Measurements from ENCODE around the gene HAGH. TPM values are rescaled to one million over a fixed set of nuclear protein-coding genes. Genes with fewer than 3 reads are reported as not detected.
A peak's percentile ranks its signal among the peaks of the same experiment; 100 is the strongest.

Gene HAGH
- total and polyA plus RNA-seq, 10 of the 15 experiments (the other 5 are each of a cell fraction or from before 2014, with no cell fraction given), result 2.0 to 50.1 (median 22.4) TPM

DNA sequence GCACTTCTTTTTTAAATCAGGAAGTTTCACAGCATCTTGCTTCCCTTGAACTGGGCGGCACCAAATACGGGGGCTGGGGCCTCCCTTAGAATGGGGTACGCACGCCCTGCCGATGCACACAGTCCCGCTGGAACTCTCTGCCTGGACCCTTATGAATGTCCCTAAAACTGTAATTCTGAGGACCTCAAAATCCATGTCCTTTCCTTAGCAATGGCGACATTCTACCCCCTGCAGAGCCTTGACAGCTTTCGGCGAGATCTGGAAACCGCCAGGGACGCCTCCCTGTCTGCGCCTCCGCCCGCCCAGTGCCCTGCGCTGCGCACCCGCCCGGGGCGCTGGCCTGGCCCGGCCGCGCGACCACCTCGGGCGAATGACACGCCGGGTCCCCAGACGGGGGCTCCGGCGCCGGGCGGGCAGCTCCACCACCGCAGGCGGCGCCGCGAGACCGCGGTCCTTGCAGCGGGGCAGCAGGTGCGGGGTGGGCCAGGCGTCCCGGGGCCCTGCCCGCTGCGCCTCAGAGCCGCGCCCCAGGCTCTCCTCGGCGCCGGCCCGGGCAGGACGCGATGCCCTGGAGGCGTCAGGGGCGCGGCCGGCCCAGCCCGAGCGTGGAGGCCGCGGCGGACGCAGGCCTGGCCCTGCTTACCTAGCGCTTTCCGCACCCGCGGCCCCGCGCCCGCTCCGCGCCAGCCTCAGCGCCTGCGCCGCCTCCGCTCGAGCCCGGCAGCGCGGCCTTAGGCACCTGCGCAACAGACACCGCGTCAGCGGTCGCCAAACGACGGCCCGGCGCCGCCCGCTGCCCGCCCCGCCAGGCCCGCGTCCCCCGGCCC lies 548 bp downstream of the HAGH start (continued):
- TF ChIP-seq ZBTB11 (CRISPR knock-in tag; IDR thresholded peaks at IDR 0.05), result no peak

GRCh38 chr16:1825381-1825863 lies 1.2 kb downstream of the HAGH start:
- no peak for ATAC-seq
- intact Hi-C loops (cut with micrococcal nuclease; ENCODE audit: unreplicated experiment), result no loop called here

More at GRCh38 chr16:1825381-1825863, 1.2 kb downstream of the HAGH start:
- RAD21 ChIA-PET (ENCODE audit: unreplicated experiment), result no interaction called here
- Histone ChIP-seq H3K9ac (ENCODE audit: control insufficient read depth, insufficient read depth, low read length) (no peak overlapping the region), H4K20me1 (ENCODE audit: control insufficient read depth, insufficient read depth) (no peaks in the 10 kb centered on the region), H3K4me1 (ENCODE audit: control insufficient read depth, insufficient read depth, low read length) (peaks cover 4% of the 10 kb centered on the region; the same call in 1 of the 2 replicates), H3K4me2 (ENCODE audit: control insufficient read depth, insufficient read depth) (peak overlapping the region; percentile 70), H2AFZ (ENCODE audit: control insufficient read depth, low read depth, low read length) (no peak overlapping the region), H3K27me3 (replicated peaks in 1 of 2; ENCODE audit: control insufficient read depth in 2 of 2, insufficient read depth in 2 of 2, low read length in 1 of 2) (no peaks in the 10 kb centered on the region), H3K9me3 (replicated peaks; ENCODE audit: control insufficient read depth, insufficient read depth, low read length) (no peaks in the 10 kb centered on the region), H3K4me3 (peak overlapping the region; percentile 75), H3K36me3 (ENCODE audit: control insufficient read depth in 2 of 2, insufficient read depth in 2 of 2, low read length in 1 of 2) (no peaks in the 10 kb centered on the region), H3K27ac (ENCODE audit: control insufficient read depth, insufficient read depth) (no peak overlapping the region), H3K79me2 (ENCODE audit: control insufficient read depth, insufficient read depth, low read length) (peaks cover 17% of the 10 kb centered on the region)
- TF ChIP-seq PKNOX1 (IDR thresholded peaks at IDR 0.05) (no peak), STAT1 (conservative IDR thresholded peaks at IDR 0.05) (no peak), MYB (IDR thresholded peaks at IDR 0.05; ENCODE audit: borderline replicate concordance, low read depth, low read length) (no peak), DPF2 (IDR thresholded peaks at IDR 0.05) (no peak), EED (IDR thresholded peaks at IDR 0.05; ENCODE audit: low read depth) (no peak)
- no peak for FAIRE-seq
- CTCF ChIA-PET, result no interaction called here
- BruUV-seq (replicated peaks), result TSS peak; percentile 74
- POLR2A ChIA-PET, result no interaction called here
- WGBS (ENCODE audit: insufficient coverage, insufficient replicate concordance, low lambda C conversion rate, missing lambda C conversion rate), result 54% methylated on average over 15 of the region's 15 CpGs
- SMC1A ChIA-PET (ENCODE audit: uncharacterized antibody, unreplicated experiment), result interaction anchor here (1.6 kb wide), 1 partner anchor 43 kb away, joined by 3 read pairs; the partner anchor contains the start of genes NUBP2 and SPSB3
- in situ Hi-C loops (cut with MboI), result no loop called here
- no peak for DNase-seq (ENCODE audit: low read depth, low spot score)
